DOHH2 (cell line): Measurements from ENCODE around the gene EMP3.

Source experiments
- EZH2phosphoT487 ChIP-seq: fragments of 200-600 bp; sonication (generic); IDR thresholded peaks from 2 replicates; pipeline ENCODE4 v1.6.1; 2017; ENCODE audit warnings: borderline replicate concordance, mild to moderate bottlenecking, antibody characterized with exemption, low read length, moderate library complexity, mixed read lengths
- TF ChIP-seq, protein P1 (sequence below): fragments of 200-600 bp; sonication (generic); IDR thresholded peaks from one replicate; pipeline ENCODE4 v1.5.1; 2014; ENCODE audit warnings: antibody characterized with exemption, mild to moderate bottlenecking, low read depth, low read length; ENCODE audit not compliant: poor library complexity, severe bottlenecking

DNA sequence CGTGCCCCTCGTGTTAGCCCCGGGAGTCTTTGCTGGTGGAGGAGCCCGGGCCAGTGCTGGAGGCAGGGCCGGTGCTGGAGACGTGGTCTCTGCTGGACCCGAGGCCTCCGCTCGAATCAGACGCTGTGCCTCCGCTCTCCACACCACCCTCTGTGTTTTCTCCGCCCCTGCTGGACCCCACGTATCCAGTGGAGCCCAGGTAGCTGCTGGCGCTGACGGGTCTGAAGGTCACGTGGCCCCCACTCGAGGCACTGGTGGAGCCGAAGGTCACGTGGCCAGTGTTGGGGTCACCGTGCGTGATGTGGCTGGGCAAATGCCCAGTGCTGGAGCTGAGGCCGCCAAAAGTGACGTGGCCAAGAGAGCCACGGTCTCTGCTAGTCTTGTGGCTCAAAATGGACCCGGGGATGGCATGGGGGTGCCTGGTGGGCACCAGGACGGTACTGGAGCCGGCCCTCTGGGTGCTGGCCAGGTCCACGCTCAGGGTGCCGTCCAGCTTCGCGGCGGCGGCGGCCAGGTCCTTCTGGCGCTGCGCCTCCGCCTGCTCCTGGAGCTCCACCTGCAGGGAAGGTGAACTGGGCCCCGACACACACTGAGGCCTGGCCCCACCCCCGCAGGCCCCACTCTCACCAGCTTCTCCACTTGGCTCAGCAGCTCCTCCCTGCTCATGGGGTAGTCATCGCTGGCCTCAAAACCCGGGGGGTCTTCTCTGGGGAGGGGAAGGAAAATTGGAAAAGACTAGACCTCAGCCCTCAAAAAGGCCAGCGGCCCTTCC lies 28.2 kb upstream of the EMP3 start:
- TF ChIP-seq, protein P1, sequence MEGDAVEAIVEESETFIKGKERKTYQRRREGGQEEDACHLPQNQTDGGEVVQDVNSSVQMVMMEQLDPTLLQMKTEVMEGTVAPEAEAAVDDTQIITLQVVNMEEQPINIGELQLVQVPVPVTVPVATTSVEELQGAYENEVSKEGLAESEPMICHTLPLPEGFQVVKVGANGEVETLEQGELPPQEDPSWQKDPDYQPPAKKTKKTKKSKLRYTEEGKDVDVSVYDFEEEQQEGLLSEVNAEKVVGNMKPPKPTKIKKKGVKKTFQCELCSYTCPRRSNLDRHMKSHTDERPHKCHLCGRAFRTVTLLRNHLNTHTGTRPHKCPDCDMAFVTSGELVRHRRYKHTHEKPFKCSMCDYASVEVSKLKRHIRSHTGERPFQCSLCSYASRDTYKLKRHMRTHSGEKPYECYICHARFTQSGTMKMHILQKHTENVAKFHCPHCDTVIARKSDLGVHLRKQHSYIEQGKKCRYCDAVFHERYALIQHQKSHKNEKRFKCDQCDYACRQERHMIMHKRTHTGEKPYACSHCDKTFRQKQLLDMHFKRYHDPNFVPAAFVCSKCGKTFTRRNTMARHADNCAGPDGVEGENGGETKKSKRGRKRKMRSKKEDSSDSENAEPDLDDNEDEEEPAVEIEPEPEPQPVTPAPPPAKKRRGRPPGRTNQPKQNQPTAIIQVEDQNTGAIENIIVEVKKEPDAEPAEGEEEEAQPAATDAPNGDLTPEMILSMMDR = no peak
- TF ChIP-seq EZH2phosphoT487 = no peak
